Thyroid gland (tissue), 4 donors: ENCODE data around the gene RETN.

Source experiments
- POLR2A ChIP-seq, 2 donors: fragments of 450-650 bp; IDR thresholded peaks; one replicate each; pipeline ENCODE4 v1.6.1; 2017; ENCODE audit warnings: antibody characterized with exemption in 2 of 2, mild to moderate bottlenecking in 2 of 2, moderate library complexity in 1 of 2
- TF ChIP-seq, protein P1 (sequence below), 6 experiments: fragments of 200-600 bp in 3 of 6; fragments of 450-650 bp in 3 of 6; sonication (generic) in 3 of 6; IDR thresholded peaks; one replicate each; pipeline ENCODE4 v1.5.1; 2016 to 2019; ENCODE audit warnings: antibody characterized with exemption in 6 of 6, mild to moderate bottlenecking in 2 of 6, inconsistent platforms in 1 of 6, moderate library complexity in 1 of 6

GRCh38 chr19:7701049-7701653, 32.3 kb downstream of the RETN start:
- TF ChIP-seq, protein P1, sequence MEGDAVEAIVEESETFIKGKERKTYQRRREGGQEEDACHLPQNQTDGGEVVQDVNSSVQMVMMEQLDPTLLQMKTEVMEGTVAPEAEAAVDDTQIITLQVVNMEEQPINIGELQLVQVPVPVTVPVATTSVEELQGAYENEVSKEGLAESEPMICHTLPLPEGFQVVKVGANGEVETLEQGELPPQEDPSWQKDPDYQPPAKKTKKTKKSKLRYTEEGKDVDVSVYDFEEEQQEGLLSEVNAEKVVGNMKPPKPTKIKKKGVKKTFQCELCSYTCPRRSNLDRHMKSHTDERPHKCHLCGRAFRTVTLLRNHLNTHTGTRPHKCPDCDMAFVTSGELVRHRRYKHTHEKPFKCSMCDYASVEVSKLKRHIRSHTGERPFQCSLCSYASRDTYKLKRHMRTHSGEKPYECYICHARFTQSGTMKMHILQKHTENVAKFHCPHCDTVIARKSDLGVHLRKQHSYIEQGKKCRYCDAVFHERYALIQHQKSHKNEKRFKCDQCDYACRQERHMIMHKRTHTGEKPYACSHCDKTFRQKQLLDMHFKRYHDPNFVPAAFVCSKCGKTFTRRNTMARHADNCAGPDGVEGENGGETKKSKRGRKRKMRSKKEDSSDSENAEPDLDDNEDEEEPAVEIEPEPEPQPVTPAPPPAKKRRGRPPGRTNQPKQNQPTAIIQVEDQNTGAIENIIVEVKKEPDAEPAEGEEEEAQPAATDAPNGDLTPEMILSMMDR (IDR thresholded peaks at IDR 0.05), result no peak
- no peak for TF ChIP-seq POLR2A (IDR thresholded peaks at IDR 0.05)
